WERI-Rb-1 (cell line): ENCODE data around the gene PIM3.
"Not testable (repeated sequence)": the region's sequence is repeated elsewhere in the genome, so short reads cannot be mapped to it uniquely, and the experiment has no call there.

Experiments
- DNase-seq: peaks from one replicate; pipeline ENCODE4 v3.0.0-alpha.2; 2020
- H3K27ac ChIP-seq: fragments of 250-450 bp; sonication (Bioruptor Pico); 2 replicates; pipeline ENCODE4 v1.5.1; 2020; ENCODE audit warnings: mild to moderate bottlenecking, moderate library complexity
- H3K27me3 ChIP-seq: fragments of 250-450 bp; sonication (Bioruptor Pico); 2 replicates; pipeline ENCODE4 v1.5.1; 2021; ENCODE audit warnings: mild to moderate bottlenecking, low read depth, moderate library complexity; ENCODE audit not compliant: insufficient read depth, severe bottlenecking
- H3K36me3 ChIP-seq: fragments of 250-450 bp; sonication (Bioruptor Pico); 2 replicates; pipeline ENCODE4 v1.5.1; 2020; ENCODE audit warnings: mild to moderate bottlenecking, moderate library complexity
- H3K4me3 ChIP-seq: 2 replicates; pipeline ENCODE4 v1.5.1; 2011; ENCODE audit warnings: low read depth, mild to moderate bottlenecking, control low read depth, low read length
- H3K9me3 ChIP-seq: fragments of 250-450 bp; sonication (Bioruptor Pico); 2 replicates; pipeline ENCODE4 v1.5.1; 2021; ENCODE audit warnings: mild to moderate bottlenecking, moderate library complexity; ENCODE audit not compliant: severe bottlenecking
- CTCF ChIP-seq: IDR thresholded peaks from 2 replicates; pipeline ENCODE4 v1.5.1; 2011; ENCODE audit warnings: low read depth, mild to moderate bottlenecking, control low read depth, inconsistent platforms, low read length

Gene PIM3

GRCh38 chr22:49979587-49980264 lies 19.2 kb downstream of the PIM3 start:
- H3K27me3 ChIP-seq: no peaks in the 10 kb centered on the region
- H3K9me3 ChIP-seq: no peaks in the 10 kb centered on the region
- DNase-seq: peak; percentile 60
- H3K36me3 ChIP-seq: no peaks in the 10 kb centered on the region
- H3K4me3 ChIP-seq: no peak overlapping the region
- no peak overlapping the region for H3K27ac ChIP-seq
- TF ChIP-seq CTCF: peak; percentile 78

- H3K9me3 ChIP-seq, H3K27ac ChIP-seq, H3K27me3 ChIP-seq, DNase-seq, H3K4me3 ChIP-seq, H3K36me3 ChIP-seq: not testable (repeated sequence)
Measured at GRCh38 chr22:49981799-49982198, 21.2 kb downstream of the PIM3 start.

- TF ChIP-seq CTCF: no peak
- Histone ChIP-seq H3K9me3 (no peaks in the 10 kb centered on the region), H3K27me3 (no peaks in the 10 kb centered on the region), H3K4me3 (no peak overlapping the region), H3K27ac (no peak overlapping the region), H3K36me3 (no peaks in the 10 kb centered on the region)
- DNase-seq: no peak
Measured at GRCh38 chr22:49983148-49984042, 22.8 kb downstream of the PIM3 start.

- peaks cover 10% of the 10 kb centered on the region for H3K9me3 ChIP-seq
- no peak for DNase-seq
- H3K27ac ChIP-seq: no peak overlapping the region
- TF ChIP-seq CTCF: no peak
- no peaks in the 10 kb centered on the region for H3K27me3 ChIP-seq
- H3K36me3 ChIP-seq: no peaks in the 10 kb centered on the region
- H3K4me3 ChIP-seq: no peak overlapping the region
Measured at GRCh38 chr22:49986325-49986724, 25.8 kb downstream of the PIM3 start.

- not testable (repeated sequence) for H3K27ac ChIP-seq, H3K4me3 ChIP-seq, H3K27me3 ChIP-seq, H3K36me3 ChIP-seq
- peak; percentile 15 for DNase-seq
- peaks cover 10% of the 10 kb centered on the region for H3K9me3 ChIP-seq
Measured at GRCh38 chr22:49989826-49990225, 29.3 kb downstream of the PIM3 start.

GRCh38 chr22:49991167-49991566 lies 30.6 kb downstream of the PIM3 start:
- Histone ChIP-seq H3K9me3 (peaks cover 10% of the 10 kb centered on the region), H3K36me3 (no peaks in the 10 kb centered on the region), H3K27ac (no peak overlapping the region), H3K27me3 (no peaks in the 10 kb centered on the region), H3K4me3 (no peak overlapping the region)
- no peak for DNase-seq
- TF ChIP-seq CTCF: no peak
